Transverse colon (tissue), 4 donors: ENCODE data around the gene GNB2. TPM values are rescaled to one million over a fixed set of nuclear protein-coding genes. Genes with fewer than 3 reads are reported as not detected.
"Not testable (repeated sequence)": the region's sequence is repeated elsewhere in the genome, so short reads cannot be mapped to it uniquely, and the experiment has no call there.

Experiments
- DNase-seq: peaks from one replicate; pipeline ENCODE4 v3.0.0-alpha.2; 2019
- H3K27ac ChIP-seq, 4 donors: fragments of 200-600 bp; sonication (generic); 2 replicates each; pipeline ENCODE4 v1.5.1; 2016 to 2018; ENCODE audit warnings: inconsistent platforms in 4 of 4
- H3K27me3 ChIP-seq: fragments of 200-600 bp; sonication (generic); 2 replicates; pipeline ENCODE4 v1.5.1; 2017; ENCODE audit warnings: inconsistent platforms
- H3K36me3 ChIP-seq, 4 donors: fragments of 200-600 bp; sonication (generic); 2 replicates each; pipeline ENCODE4 v1.5.1; 2017 to 2019; ENCODE audit warnings: inconsistent platforms in 4 of 4
- H3K4me1 ChIP-seq, 4 donors: fragments of 200-600 bp; sonication (generic); 2 replicates each; pipeline ENCODE4 v1.5.1; 2017 to 2020; ENCODE audit warnings: inconsistent platforms in 4 of 4
- H3K4me3 ChIP-seq, 4 donors: fragments of 200-600 bp; sonication (generic); 1 replicate in 1 of 4; 2 replicates in 3 of 4; pipeline versions ENCODE4 v1.5.1 to v1.6.1; 2017 to 2019; ENCODE audit warnings: inconsistent platforms in 4 of 4
- H3K9me3 ChIP-seq, 2 donors: fragments of 200-600 bp; sonication (generic); 2 replicates each; pipeline ENCODE4 v1.5.1; 2017 to 2019; ENCODE audit warnings: inconsistent platforms in 2 of 2
- CTCF ChIP-seq, 5 experiments: fragments of 200-600 bp in 3 of 5; fragments of 450-650 bp in 2 of 5; sonication (generic) in 3 of 5; IDR thresholded peaks; 1 replicate in 2 of 5; 2 replicates in 3 of 5; pipeline ENCODE4 v1.5.1; 2016 to 2017; ENCODE audit warnings: antibody characterized with exemption in 5 of 5, inconsistent platforms in 3 of 5, mild to moderate bottlenecking in 2 of 5, moderate library complexity in 1 of 5
- EP300 ChIP-seq: sonication (generic); formaldehyde crosslinking; IDR thresholded peaks from one replicate; pipeline ENCODE4 v1.6.1; 2017; ENCODE audit warnings: antibody characterized with exemption, low read depth
- POLR2A ChIP-seq: fragments of 450-650 bp; IDR thresholded peaks from one replicate; pipeline ENCODE4 v1.6.1; 2016; ENCODE audit warnings: antibody characterized with exemption, mild to moderate bottlenecking, moderate library complexity
- POLR2AphosphoS5 ChIP-seq, 3 donors: sonication (generic); formaldehyde crosslinking; IDR thresholded peaks; one replicate each; pipeline ENCODE4 v1.6.1; 2016; ENCODE audit warnings: antibody characterized with exemption in 3 of 3
- whole genome bisulfite sequencing, 2 donors: methylation state at CpG; one replicate each; pipeline ENCODE4 v1.1.5; 2018; ENCODE audit warnings: low coverage in 1 of 2; 5-methylcytosine and 5-hydroxymethylcytosine counted together
- in situ Hi-C, 4 donors: fragments of 200-750 bp; cut with MboI; loops; one replicate each; pipeline versions ENCODE4 v1.15.0 to v1.15.1; 2017; ENCODE audit warnings: low sequenced_read_pairs in 3 of 4, low pct_ligation_motif_present in 1 of 4, low pct_unique_long_range_greater_than_20kb in 1 of 4
- intact Hi-C: fragments of 100-400 bp; cut with DNase I; formaldehyde crosslinking; loops from one replicate; pipeline ENCODE4 v1.15.1; 2023; ENCODE audit warnings: low total_unique reads
- total RNA-seq, 4 donors: library from RNA; depleted of rRNA; stranded (reverse); fragments of >200 nt; gene quantifications; one replicate each; pipeline ENCODE4 v1.1.0, GENCODE V29; 2016

GNB2 gene
- total RNA-seq, 4 donors from 2014 or later = 192 to 301 (median 246) TPM

DNA sequence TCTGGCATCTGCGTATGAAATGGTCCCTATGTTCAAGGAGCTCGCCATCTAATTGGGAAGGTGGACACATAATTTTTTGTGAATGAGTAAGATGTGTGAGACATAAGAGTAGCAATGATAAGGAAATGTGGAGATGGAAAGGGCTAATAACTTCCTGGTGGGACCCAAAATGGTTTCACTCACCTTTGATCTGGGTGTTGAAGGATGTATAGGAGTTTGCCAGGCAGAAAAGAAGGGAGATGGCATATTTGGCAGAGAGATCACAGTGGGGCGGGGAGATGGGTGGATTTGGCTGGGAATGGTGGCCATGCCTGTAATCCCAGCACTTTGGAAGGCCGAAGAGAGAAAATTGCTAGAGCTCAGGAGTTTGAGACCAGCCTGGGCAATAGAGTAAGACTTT is 36.9 kb downstream of the GNB2 start:
- H3K4me3 ChIP-seq = no peak overlapping the region
- intact Hi-C loops = no loop called here
- no peak overlapping the region for H3K27ac ChIP-seq
- H3K27me3 ChIP-seq = no peaks in the 10 kb centered on the region
- no peak for DNase-seq
- peaks cover 7 to 14% (median 9%) of the 10 kb centered on the region in 4 donors for H3K4me1 ChIP-seq
- no peaks in the 10 kb centered on the region for H3K9me3 ChIP-seq
- WGBS, 2 donors = 91 to 96% methylated on average over 4 of the region's 4 CpGs
- no peaks in the 10 kb centered on the region for H3K36me3 ChIP-seq
- in situ Hi-C loops = loop anchor here in 2 of 4 donors (25.0 kb wide), 2 partner anchors 152 to 248 kb away; partner anchors contain the start of genes SLC12A9 (in 1 of the 2), SPACDR (in 1 of the 2) and TRIP6 (in 1 of the 2)
- TF ChIP-seq POLR2AphosphoS5 (IDR thresholded peaks at IDR 0.05) (no peak), POLR2A (no peak), CTCF (IDR thresholded peaks at IDR 0.05) (no peak), EP300 (no peak)

GRCh38 chr7:100711369-100711768 is 37.8 kb downstream of the GNB2 start:
- no peaks in the 10 kb centered on the region for H3K27me3 ChIP-seq
- intact Hi-C loops (no loop called here), in situ Hi-C loops (loop anchor here in 2 of 4 donors (25.0 kb wide), 2 partner anchors 151 to 249 kb away; partner anchors contain the start of genes SLC12A9 (in 1 of the 2), SPACDR (in 1 of the 2) and TRIP6 (in 1 of the 2))
- 85 to 100% methylated on average over 2 to 11 of the region's 11 CpGs for WGBS, 2 donors
- H3K36me3 ChIP-seq = no peaks in the 10 kb centered on the region
- peaks cover 7 to 14% (median 9%) of the 10 kb centered on the region in 4 donors for H3K4me1 ChIP-seq
- DNase-seq = no peak
- no peaks in the 10 kb centered on the region for H3K9me3 ChIP-seq
- TF ChIP-seq EP300 (no peak), POLR2A (no peak), POLR2AphosphoS5 (IDR thresholded peaks at IDR 0.05) (no peak), CTCF (IDR thresholded peaks at IDR 0.05) (no peak)
- H3K27ac ChIP-seq = no peak overlapping the region
- no peak overlapping the region for H3K4me3 ChIP-seq

DNA sequence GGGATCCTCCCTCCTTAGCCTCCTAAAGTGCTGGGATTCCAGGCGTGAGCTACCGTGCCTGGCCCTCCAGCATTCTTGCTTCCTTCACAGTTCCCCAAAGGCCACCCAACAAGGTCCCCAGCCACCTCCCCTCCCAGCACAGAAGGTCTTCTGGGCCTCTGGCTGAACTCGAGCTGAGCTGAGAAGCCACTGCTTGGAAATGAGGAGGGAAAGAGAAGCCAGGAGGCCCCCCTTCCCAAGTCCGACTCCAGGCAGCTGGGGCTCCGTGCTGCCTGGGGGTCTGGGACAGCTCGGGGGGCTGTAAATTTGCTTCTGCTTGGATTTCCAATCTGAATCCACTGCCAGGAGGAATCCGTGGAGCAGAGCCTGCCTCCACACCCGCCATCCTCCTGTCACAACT is 41.2 kb downstream of the GNB2 start:
- in situ Hi-C loops (loop anchor here in 2 of 4 donors (25.0 kb wide), 2 partner anchors 148 to 252 kb away; partner anchors contain the start of genes SLC12A9 (in 1 of the 2), SPACDR (in 1 of the 2) and TRIP6 (in 1 of the 2)), intact Hi-C loops (no loop called here)
- H3K9me3 ChIP-seq = no peaks in the 10 kb centered on the region
- peaks cover 9% of the 10 kb centered on the region for H3K27me3 ChIP-seq
- no peak for TF ChIP-seq EP300
- no peaks in the 10 kb centered on the region for H3K36me3 ChIP-seq
- H3K27ac ChIP-seq = no peak overlapping the region
- 65% methylated on average over 8 of the region's 8 CpGs; no CpG with 5 or more reads in 1 of the 2 donors for WGBS, 2 donors
- no peak for DNase-seq
- no peak overlapping the region for H3K4me3 ChIP-seq
- peaks cover 0 to 6% (median under 1%) of the 10 kb centered on the region in 4 donors for H3K4me1 ChIP-seq

GRCh38 chr7:100717073-100717472 is 43.5 kb downstream of the GNB2 start:
- H3K9me3 ChIP-seq, intact Hi-C loops, DNase-seq, H3K27ac ChIP-seq, H3K4me3 ChIP-seq, H3K36me3 ChIP-seq: not testable (repeated sequence)
- H3K4me1 ChIP-seq = peaks cover 8 to 18% (median 10%) of the 10 kb centered on the region in 4 donors
- WGBS, 2 donors = 93% methylated on average over 2 of the region's 2 CpGs; no CpG with 5 or more reads in 1 of the 2 donors
- peaks cover 33% of the 10 kb centered on the region for H3K27me3 ChIP-seq
- in situ Hi-C loops = loop anchor here in 2 of 4 donors (25.0 kb wide), 2 partner anchors 145 to 255 kb away; partner anchors contain the start of genes SLC12A9 (in 1 of the 2), SPACDR (in 1 of the 2) and TRIP6 (in 1 of the 2)

DNA sequence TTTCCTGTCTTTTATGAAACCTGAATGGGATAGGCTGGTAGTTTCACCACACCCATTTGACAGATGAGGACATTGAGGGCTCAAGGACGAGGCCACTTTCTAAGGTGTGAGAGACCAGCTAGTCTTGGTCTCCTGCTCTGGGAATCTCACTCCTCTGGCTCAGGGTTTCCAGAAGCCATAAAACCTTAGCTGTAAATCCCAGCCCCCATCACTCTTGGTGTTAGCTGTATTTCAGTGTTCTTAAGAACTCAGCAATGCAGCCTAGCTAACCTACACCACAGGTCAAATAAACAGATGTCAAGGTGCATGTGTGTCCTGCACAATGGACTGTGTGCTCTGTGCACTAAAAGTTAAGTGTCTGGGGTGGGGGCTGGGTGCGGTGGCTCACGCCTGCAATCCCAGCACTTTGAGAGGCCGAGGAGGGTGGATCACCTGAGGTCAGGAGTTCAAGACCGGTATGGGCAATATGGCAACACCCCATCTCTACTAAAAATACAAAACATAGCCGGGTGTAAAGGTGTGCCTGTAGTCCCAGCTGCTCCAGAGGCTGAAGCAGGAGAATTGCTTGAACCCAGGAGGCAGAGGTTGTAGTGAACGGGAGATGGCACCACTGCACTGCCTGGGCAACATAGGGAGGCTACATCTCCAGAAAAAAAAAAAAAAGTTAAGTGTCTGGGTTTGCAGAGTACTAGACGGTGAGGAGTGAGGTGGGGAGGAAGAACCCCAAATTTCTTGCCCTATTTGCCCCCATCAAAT is 46.2 kb downstream of the GNB2 start:
- intact Hi-C loops = no loop called here
- 16 to 30% methylated on average over 5 to 8 of the region's 8 CpGs for WGBS, 2 donors
- TF ChIP-seq POLR2A (no peak), CTCF (IDR thresholded peaks at IDR 0.05) (peak in 1 of 5 experiments; percentile 9)
- H3K4me3 ChIP-seq = no peak overlapping the region
- peak; percentile 40 for DNase-seq
- H3K27me3 ChIP-seq = peaks cover 59% of the 10 kb centered on the region
- peaks cover 8 to 18% (median 10%) of the 10 kb centered on the region in 4 donors for H3K4me1 ChIP-seq
- in situ Hi-C loops = loop anchor here in 2 of 4 donors (25.0 kb wide), 2 partner anchors 143 to 257 kb away; partner anchors contain the start of genes SLC12A9 (in 1 of the 2), SPACDR (in 1 of the 2) and TRIP6 (in 1 of the 2)
- no peaks in the 10 kb centered on the region for H3K36me3 ChIP-seq
- H3K9me3 ChIP-seq = no peaks in the 10 kb centered on the region
- H3K27ac ChIP-seq = no peak overlapping the region
